GM23338 (cell line): ENCODE results near the gene TBC1D17. TPM values are rescaled to one million over a fixed set of nuclear protein-coding genes. Genes with fewer than 3 reads are reported as not detected.

Experiments
- ATAC-seq: fragments of 200-7000 bp; cut with Tn5 transposase; 3 replicates; pipeline ENCODE4 v1.9.1; 2020
- DNase-seq: peaks from one replicate; pipeline ENCODE4 v3.0.0-alpha.2; 2015; ENCODE audit warnings: low spot score
- H2AFZ ChIP-seq: fragments of 200-600 bp; sonication (generic); 2 replicates; pipeline ENCODE4 v1.8.0; 2016; ENCODE audit warnings: antibody characterized with exemption, mild to moderate bottlenecking, moderate library complexity
- H3F3A ChIP-seq: fragments of 200-600 bp; sonication (generic); replicated peaks from 2 replicates; pipeline ENCODE4 v1.8.0; 2017; ENCODE audit warnings: antibody characterized with exemption, mixed run types, low read depth
- H3K27ac ChIP-seq: fragments of 200-600 bp; sonication (generic); 2 replicates; pipeline ENCODE4 v1.6.1; 2016; ENCODE audit warnings: low read depth
- H3K27me3 ChIP-seq: fragments of 200-600 bp; sonication (generic); 2 replicates; pipeline ENCODE4 v1.8.0; 2016; ENCODE audit warnings: mild to moderate bottlenecking, mixed run types, moderate library complexity; ENCODE audit not compliant: insufficient read depth
- H3K36me3 ChIP-seq: fragments of 200-600 bp; sonication (generic); 2 replicates; pipeline ENCODE4 v1.8.0; 2016; ENCODE audit warnings: mild to moderate bottlenecking; ENCODE audit not compliant: insufficient read depth
- H3K4me1 ChIP-seq: fragments of 200-600 bp; sonication (generic); 2 replicates; pipeline ENCODE4 v1.8.0; 2016; ENCODE audit warnings: mild to moderate bottlenecking, moderate library complexity; ENCODE audit not compliant: insufficient read depth
- H3K4me2 ChIP-seq: fragments of 200-600 bp; sonication (generic); 2 replicates; pipeline ENCODE4 v1.7.1; 2017; ENCODE audit warnings: mixed run types
- H3K4me3 ChIP-seq: fragments of 200-600 bp; sonication (generic); 2 replicates; pipeline ENCODE4 v1.6.1; 2016; ENCODE audit warnings: mixed run types
- H3K79me2 ChIP-seq: fragments of 200-600 bp; sonication (generic); replicated peaks from 2 replicates; pipeline ENCODE4 v1.8.0; 2017; ENCODE audit warnings: mild to moderate bottlenecking; ENCODE audit not compliant: insufficient read depth
- H3K9me2 ChIP-seq: fragments of 200-600 bp; sonication (generic); 2 replicates; pipeline ENCODE4 v1.8.0; 2017; ENCODE audit not compliant: insufficient read depth
- H4K20me1 ChIP-seq: fragments of 200-600 bp; sonication (generic); replicated peaks from 2 replicates; pipeline ENCODE4 v1.8.0; 2017; ENCODE audit warnings: mild to moderate bottlenecking; ENCODE audit not compliant: insufficient read depth
- H3K27ac Mint-ChIP-seq: 2 replicates; pipeline ENCODE4 v1.8.0; 2020; ENCODE audit warnings: inconsistent platforms, mild to moderate bottlenecking, moderate library complexity, mixed read lengths
- H3K27me3 Mint-ChIP-seq: 3 replicates; pipeline ENCODE4 v1.8.0; 2022; ENCODE audit warnings: low read depth, mild to moderate bottlenecking, moderate library complexity, mixed read lengths, inconsistent platforms; ENCODE audit not compliant: insufficient read depth, poor library complexity
- H3K36me3 Mint-ChIP-seq: 3 replicates; pipeline ENCODE4 v1.8.0; 2021; ENCODE audit warnings: low read depth, mild to moderate bottlenecking, inconsistent platforms, moderate library complexity, mixed read lengths
- H3K4me1 Mint-ChIP-seq: 3 replicates; pipeline ENCODE4 v1.8.0; 2020; ENCODE audit warnings: mild to moderate bottlenecking, inconsistent platforms, mixed read lengths
- H3K4me3 Mint-ChIP-seq: 3 replicates; pipeline ENCODE4 v1.8.0; 2021; ENCODE audit warnings: moderate library complexity, mild to moderate bottlenecking, inconsistent platforms, mixed read lengths
- H3K9me3 Mint-ChIP-seq: 3 replicates; pipeline ENCODE4 v1.8.0; 2020; ENCODE audit warnings: moderate library complexity, mild to moderate bottlenecking, inconsistent platforms, mixed read lengths
- CREB1 ChIP-seq: fragments of 250-450 bp; sonication (Bioruptor Pico); IDR thresholded peaks from 2 replicates; pipeline ENCODE4 v1.5.0; 2020; ENCODE audit warnings: low read depth, mild to moderate bottlenecking, moderate library complexity
- CTCF ChIP-seq, 2 experiments: fragments of 200-600 bp in 1 of 2; sonication (generic) in 1 of 2; conservative IDR thresholded peaks; 2 replicates each; pipeline versions ENCODE4 v1.5.1 to v1.6.1; 2016 to 2017; ENCODE audit warnings: antibody characterized with exemption in 2 of 2, low read depth in 2 of 2, mild to moderate bottlenecking in 2 of 2, moderate library complexity in 1 of 2
- EZH2 ChIP-seq: fragments of 200-600 bp; sonication (generic); IDR thresholded peaks from one replicate; pipeline ENCODE4 v1.8.0; 2017; ENCODE audit warnings: antibody characterized with exemption, mild to moderate bottlenecking, low read depth; ENCODE audit not compliant: unreplicated experiment
- EZH2phosphoT487 ChIP-seq: fragments of 200-600 bp; sonication (generic); IDR thresholded peaks from one replicate; pipeline ENCODE4 v1.8.1; 2018; ENCODE audit warnings: antibody characterized with exemption; ENCODE audit not compliant: unreplicated experiment
- JUNB ChIP-seq: IDR thresholded peaks from one replicate; pipeline ENCODE4 v1.6.1; 2016; ENCODE audit warnings: antibody characterized with exemption; ENCODE audit not compliant: unreplicated experiment
- NANOG ChIP-seq: IDR thresholded peaks from 2 replicates; pipeline ENCODE4 v1.6.1; 2016; ENCODE audit warnings: antibody characterized with exemption, borderline replicate concordance
- REST ChIP-seq: IDR thresholded peaks from one replicate; pipeline ENCODE4 v1.6.1; 2018; ENCODE audit warnings: antibody characterized with exemption; ENCODE audit not compliant: unreplicated experiment
- STAT1 ChIP-seq: IDR thresholded peaks from one replicate; pipeline ENCODE4 v1.6.1; 2016; ENCODE audit warnings: antibody characterized with exemption; ENCODE audit not compliant: unreplicated experiment
- ZNF331 ChIP-seq: fragments of 250-450 bp; sonication (Bioruptor Pico); IDR thresholded peaks from 2 replicates; pipeline ENCODE4 v1.5.0; 2020; ENCODE audit warnings: low read depth, mild to moderate bottlenecking, moderate library complexity
- polyA plus RNA-seq: library from polyadenylated mRNA; unstranded; fragments of >200 nt; fragmentation: Nextera tagmentation; extraction: Ambion mirVana; gene quantifications from 2 replicates; pipeline ENCODE4 v1.2.1, GENCODE V29; 2016
- total RNA-seq: library from RNA; depleted of rRNA; stranded (reverse); fragments of >200 nt; shearing (Covaris generic); gene quantifications from 2 replicates; pipeline ENCODE4 v1.2.3, GENCODE V29; 2014

The TBC1D17 gene
- total and polyA plus RNA-seq, 2 experiments from 2014 or later, result 19.3 to 43.1 TPM

DNA sequence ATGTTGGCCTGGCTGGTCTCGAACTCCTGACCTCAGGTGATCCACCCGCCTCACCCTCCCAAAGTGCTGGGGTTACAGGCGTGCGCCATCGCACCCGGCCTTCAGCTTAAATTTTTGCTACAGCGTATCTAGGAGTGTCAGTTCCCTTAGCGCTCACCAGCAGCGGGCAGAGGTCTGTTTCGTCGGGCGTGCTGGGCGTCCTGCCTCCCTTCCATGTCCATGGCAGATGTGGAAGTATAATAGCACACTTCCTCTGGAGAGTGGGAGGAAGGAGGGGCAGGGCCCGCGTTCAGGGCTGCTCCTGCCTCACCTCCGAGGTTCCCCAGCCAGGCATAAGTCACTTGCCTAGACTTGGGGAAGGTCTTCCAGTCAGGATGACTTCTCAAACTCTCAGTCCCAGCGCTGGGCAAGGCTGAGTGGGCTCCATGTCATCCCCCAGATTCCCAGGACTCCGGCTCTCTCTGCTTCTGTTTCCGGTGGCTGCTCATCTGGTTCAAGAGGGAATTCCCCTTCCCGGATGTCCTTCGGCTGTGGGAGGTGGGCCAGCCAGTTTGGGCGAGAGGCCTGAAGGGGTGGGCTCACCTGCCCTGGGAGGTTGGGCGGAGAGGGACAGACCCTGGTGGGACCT lies 9.6 kb downstream of the TBC1D17 start:
- Mint-ChIP-seq H3K27ac (no peak overlapping the region), H3K36me3 (peaks cover 51% of the 10 kb centered on the region), H3K9me3 (peaks cover 8% of the 10 kb centered on the region), H3K27me3 (peaks cover 21% of the 10 kb centered on the region), H3K4me3 (no peak overlapping the region), H3K4me1 (peaks cover 9% of the 10 kb centered on the region)
- no peak overlapping the region for H3K4me3 ChIP-seq
- peaks cover 30% of the 10 kb centered on the region; the same call in 1 of the 2 replicates for H3F3A ChIP-seq
- no peaks in the 10 kb centered on the region for H3K79me2 ChIP-seq
- peaks cover 13% of the 10 kb centered on the region for H3K36me3 ChIP-seq
- 0 out of 2 replicates have a peak, but pooled peaks cover 3% of the 10 kb centered on the region for H3K27me3 ChIP-seq
- ATAC-seq, result no peak
- no peak overlapping the region for H3K27ac ChIP-seq
- H4K20me1 ChIP-seq, result no peaks in the 10 kb centered on the region; the same call in 1 of the 2 replicates
- TF ChIP-seq REST (no peak), NANOG (no peak), JUNB (no peak)
- H2AFZ ChIP-seq, result no peak overlapping the region
- no peak overlapping the region for H3K4me2 ChIP-seq
- H3K4me1 ChIP-seq, result peaks cover 9% of the 10 kb centered on the region; the same call in 1 of the 2 replicates
- no peaks in the 10 kb centered on the region for H3K9me2 ChIP-seq
- no peak for DNase-seq

DNA sequence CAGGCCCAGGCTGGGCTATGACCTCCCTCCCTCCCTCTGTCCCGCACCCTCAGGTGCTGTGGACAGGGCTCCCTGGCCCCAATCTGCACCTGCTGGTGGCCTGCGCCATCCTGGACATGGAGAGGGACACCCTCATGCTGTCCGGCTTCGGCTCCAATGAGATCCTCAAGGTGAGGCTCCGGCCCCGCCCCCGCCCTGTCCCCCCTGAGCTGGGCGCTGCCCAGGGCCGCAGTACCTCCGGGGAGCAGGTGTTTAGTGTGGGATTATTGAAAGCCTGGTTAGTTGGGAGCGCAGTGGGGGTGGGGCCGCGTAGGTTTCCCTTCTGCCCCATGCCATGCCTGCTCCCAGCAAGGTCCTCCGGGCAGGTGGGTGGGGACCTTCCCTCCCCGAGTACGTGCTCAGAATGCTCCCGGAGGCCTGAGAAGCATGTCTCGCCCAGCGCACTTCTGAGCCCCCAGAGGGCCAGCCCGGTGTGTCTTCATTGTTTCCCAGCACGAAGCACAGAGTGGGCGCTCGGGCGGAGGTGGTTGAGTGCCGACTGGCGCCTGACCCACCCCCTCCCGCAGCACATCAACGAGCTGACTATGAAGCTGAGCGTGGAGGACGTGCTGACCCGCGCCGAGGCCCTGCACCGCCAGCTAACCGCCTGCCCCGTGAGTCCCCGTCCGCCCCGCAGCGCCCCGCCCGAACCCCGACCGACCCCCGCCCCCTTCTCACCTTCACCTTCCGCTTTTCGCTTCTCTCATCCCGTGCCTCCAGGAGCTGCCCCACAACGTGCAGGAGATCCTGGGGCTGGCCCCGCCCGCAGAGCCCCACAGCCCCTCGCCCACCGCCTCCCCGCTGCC lies 10.4 kb downstream of the TBC1D17 start:
- no peak for DNase-seq
- Mint-ChIP-seq H3K9me3 (peaks cover 8% of the 10 kb centered on the region), H3K27me3 (peaks cover 22% of the 10 kb centered on the region), H3K27ac (no peak overlapping the region), H3K36me3 (peaks cover 45% of the 10 kb centered on the region), H3K4me1 (peaks cover 9% of the 10 kb centered on the region), H3K4me3 (no peak overlapping the region)
- Histone ChIP-seq H3K79me2 (no peaks in the 10 kb centered on the region), H2AFZ (no peak overlapping the region), H3K4me2 (no peak overlapping the region), H4K20me1 (no peaks in the 10 kb centered on the region; the same call in 1 of the 2 replicates), H3K9me2 (no peaks in the 10 kb centered on the region), H3K4me1 (peaks cover 9% of the 10 kb centered on the region; the same call in 1 of the 2 replicates), H3F3A (peaks cover 30% of the 10 kb centered on the region; the same call in 1 of the 2 replicates), H3K4me3 (no peak overlapping the region), H3K27ac (no peak overlapping the region), H3K36me3 (peaks cover 13% of the 10 kb centered on the region), H3K27me3 (0 out of 2 replicates have a peak, but pooled peaks cover 3% of the 10 kb centered on the region)
- ATAC-seq, result no peak
- TF ChIP-seq STAT1, result no peak
- no peak for TF ChIP-seq NANOG
- TF ChIP-seq ZNF331 (CRISPR knock-in tag), result no peak
- TF ChIP-seq JUNB, result no peak
- no peak for TF ChIP-seq EZH2
- no peak for TF ChIP-seq EZH2phosphoT487
- no peak for TF ChIP-seq CREB1 (CRISPR knock-in tag)
- no peak for TF ChIP-seq CTCF (conservative IDR thresholded peaks at IDR 0.05; ENCODE audit: low read depth in 2 of 2)
